NOMO-1 treated with DMSO at 0.1 percent for 48 hours (cell line): ENCODE results near the gene LGI2.
"Not testable (repeated sequence)": the region's sequence is repeated elsewhere in the genome, so short reads cannot be mapped to it uniquely, and the experiment has no call there.

Experiments
- DNase-seq: peaks from one replicate; lab custom pipeline; 2025; ENCODE audit not compliant: unreplicated experiment; lab: John Stamatoyannopoulos, UW

LGI2 gene

GRCh38 chr4:25030277-25031076 is at the start of gene LGI2:
Gene LGI2, minus strand, starts transcription at chr4:25030946. Its CDS starts 253 bp downstream, at chr4:25030693.
- no peak for DNase-seq

GRCh38 chr4:25078523-25078922 is 47.8 kb upstream of the LGI2 start:
- DNase-seq = no peak

GRCh38 chr4:25076625-25077398 is 46.1 kb upstream of the LGI2 start:
- no peak for DNase-seq

- DNase-seq = no peak
These were observed 45.1 kb upstream of the LGI2 start for GRCh38 chr4:25075851-25076250.

GRCh38 chr4:25075129-25075528 is 44.4 kb upstream of the LGI2 start:
- DNase-seq = no peak

- DNase-seq = no peak
These were observed 39.8 kb upstream of the LGI2 start for GRCh38 chr4:25070545-25070944.

GRCh38 chr4:25069014-25069413 is 38.3 kb upstream of the LGI2 start:
- DNase-seq = no peak

GRCh38 chr4:25068386-25068785 is 37.6 kb upstream of the LGI2 start:
- no peak for DNase-seq

- no peak for DNase-seq
These were observed 35.3 kb upstream of the LGI2 start for GRCh38 chr4:25065932-25066590.

GRCh38 chr4:25065431-25065858 is 34.7 kb upstream of the LGI2 start:
- DNase-seq = no peak

GRCh38 chr4:25064447-25064846 is 33.7 kb upstream of the LGI2 start:
- not testable (repeated sequence) for DNase-seq

- DNase-seq = no peak
These were observed 32.4 kb upstream of the LGI2 start for GRCh38 chr4:25063116-25063515.

GRCh38 chr4:25062098-25062497 is 31.4 kb upstream of the LGI2 start:
- no peak for DNase-seq

- DNase-seq = no peak
These were observed 30.9 kb upstream of the LGI2 start for GRCh38 chr4:25061602-25062001.

GRCh38 chr4:25060963-25061340 is 30.2 kb upstream of the LGI2 start:
- DNase-seq = no peak

GRCh38 chr4:25060241-25060962 is 29.7 kb upstream of the LGI2 start:
- no peak for DNase-seq

GRCh38 chr4:25059791-25060190 is 29.0 kb upstream of the LGI2 start:
- no peak for DNase-seq

GRCh38 chr4:25058796-25059195 is 28.1 kb upstream of the LGI2 start:
- DNase-seq = no peak

- DNase-seq = no peak
These were observed 26.6 kb upstream of the LGI2 start for GRCh38 chr4:25057299-25057698.

GRCh38 chr4:25052037-25052436 is 21.3 kb upstream of the LGI2 start:
- DNase-seq = not testable (repeated sequence)

- DNase-seq = no peak
These were observed 20.8 kb upstream of the LGI2 start for GRCh38 chr4:25051534-25051933.
